CD14-positive monocyte (primary cell): ENCODE results near the gene PDE4B. TPM values are rescaled to one million over a fixed set of nuclear protein-coding genes. Genes with fewer than 3 reads are reported as not detected.

Source experiments
- DNase-seq, 3 donors: peaks; one replicate each; pipeline ENCODE4 v3.0.0-alpha.2; 2011 to 2022
- H2AFZ ChIP-seq: 2 replicates; pipeline ENCODE4 v1.6.0; 2012; ENCODE audit warnings: mild to moderate bottlenecking, low read depth, low read length, inconsistent platforms; ENCODE audit not compliant: insufficient read depth, poor library complexity, severe bottlenecking
- H3K27ac ChIP-seq, 2 donors: 1 replicate in 1 of 2; 2 replicates in 1 of 2; pipeline ENCODE4 v1.5.1; 2012 to 2013; ENCODE audit warnings: low read length in 2 of 2, control low read depth in 1 of 2, inconsistent platforms in 1 of 2, low read depth in 1 of 2, mild to moderate bottlenecking in 1 of 2
- H3K27me3 ChIP-seq, 2 donors: one replicate each; pipeline versions ENCODE4 v1.6.0 to v1.6.1; 2011 to 2013; ENCODE audit warnings: low read length in 2 of 2; ENCODE audit not compliant: control insufficient read depth in 2 of 2, insufficient read depth in 2 of 2
- H3K36me3 ChIP-seq, 2 donors: replicated peaks in 1 of 2; 1 replicate in 1 of 2; 2 replicates in 1 of 2; pipeline versions ENCODE4 v1.5.1 to v1.6.1; 2012 to 2013; ENCODE audit warnings: low read length in 2 of 2, control low read depth in 1 of 2, inconsistent platforms in 1 of 2, mild to moderate bottlenecking in 1 of 2; ENCODE audit not compliant: insufficient read depth in 2 of 2, control insufficient read depth in 1 of 2
- H3K4me1 ChIP-seq, 2 donors: 1 replicate in 1 of 2; 2 replicates in 1 of 2; pipeline versions ENCODE4 v1.5.1 to v1.6.1; 2012 to 2013; ENCODE audit warnings: low read length in 2 of 2, control low read depth in 1 of 2, inconsistent platforms in 1 of 2, mild to moderate bottlenecking in 1 of 2, moderate library complexity in 1 of 2; ENCODE audit not compliant: insufficient read depth in 2 of 2, control insufficient read depth in 1 of 2
- H3K4me2 ChIP-seq: replicated peaks from 2 replicates; pipeline ENCODE3; 2012; ENCODE audit warnings: low read length, moderate library complexity, mild to moderate bottlenecking; ENCODE audit not compliant: poor library complexity, severe bottlenecking; ENCODE audit errors: extremely low read depth
- H3K4me3 ChIP-seq, 3 experiments: fragments of 200-600 bp in 1 of 3; sonication (generic) in 1 of 3; replicated peaks in 1 of 3; 1 replicate in 2 of 3; 2 replicates in 1 of 3; pipeline ENCODE4 v1.5.1; 2011 to 2013; ENCODE audit warnings: low read length in 3 of 3, mild to moderate bottlenecking in 3 of 3, control low read depth in 2 of 3, low read depth in 2 of 3, inconsistent platforms in 1 of 3, moderate library complexity in 1 of 3
- H3K79me2 ChIP-seq: 2 replicates; pipeline ENCODE4 v1.6.0; 2012; ENCODE audit warnings: mild to moderate bottlenecking, control low read depth, inconsistent platforms, low read length, moderate library complexity; ENCODE audit not compliant: insufficient read depth
- H3K9ac ChIP-seq: 2 replicates; pipeline ENCODE4 v1.6.0; 2017; ENCODE audit warnings: low read length, mild to moderate bottlenecking; ENCODE audit not compliant: insufficient read depth, poor library complexity, severe bottlenecking
- H3K9me3 ChIP-seq, 2 donors: replicated peaks in 1 of 2; 1 replicate in 1 of 2; 2 replicates in 1 of 2; pipeline versions ENCODE4 v1.5.1 to v1.6.1; 2012 to 2013; ENCODE audit warnings: low read length in 2 of 2, control low read depth in 1 of 2; ENCODE audit not compliant: control insufficient read depth in 1 of 2, insufficient read depth in 1 of 2
- H4K20me1 ChIP-seq: 2 replicates; pipeline ENCODE4 v1.6.0; 2012; ENCODE audit warnings: mild to moderate bottlenecking, low read length, control low read depth, moderate library complexity; ENCODE audit not compliant: insufficient read depth
- H3K27ac Mint-ChIP-seq, 7 donors: one replicate each; pipeline ENCODE4 v1.8.0; 2020; ENCODE audit warnings: mild to moderate bottlenecking in 7 of 7, mixed read lengths in 7 of 7, moderate library complexity in 6 of 7, inconsistent platforms in 2 of 7
- H3K27me3 Mint-ChIP-seq, 3 donors: one replicate each; pipeline ENCODE4 v1.8.0; 2021 to 2022; ENCODE audit warnings: low read depth in 3 of 3, mild to moderate bottlenecking in 3 of 3, mixed read lengths in 3 of 3, moderate library complexity in 3 of 3, inconsistent platforms in 1 of 3
- H3K36me3 Mint-ChIP-seq, 2 donors: one replicate each; pipeline ENCODE4 v1.8.0; 2020; ENCODE audit warnings: mixed read lengths in 2 of 2, inconsistent platforms in 1 of 2, mild to moderate bottlenecking in 1 of 2
- H3K4me1 Mint-ChIP-seq: one replicate; pipeline ENCODE4 v1.8.0; 2020; ENCODE audit warnings: mild to moderate bottlenecking, mixed read lengths
- H3K4me3 Mint-ChIP-seq, 2 donors: one replicate each; pipeline ENCODE4 v1.8.0; 2020; ENCODE audit warnings: mild to moderate bottlenecking in 2 of 2, mixed read lengths in 2 of 2, moderate library complexity in 1 of 2
- H3K9me3 Mint-ChIP-seq, 7 donors: one replicate each; pipeline ENCODE4 v1.8.0; 2020 to 2022; ENCODE audit warnings: mixed read lengths in 7 of 7, mild to moderate bottlenecking in 6 of 7, moderate library complexity in 6 of 7, inconsistent platforms in 2 of 7
- WGBS: methylation state at CpG from one replicate; pipeline ENCODE4 v1.1.5; 2013; ENCODE audit warnings: missing lambda C conversion rate; ENCODE audit not compliant: insufficient coverage; 5-methylcytosine and 5-hydroxymethylcytosine counted together
- intact Hi-C, 2 donors: fragments of 100-400 bp; cut with micrococcal nuclease; formaldehyde crosslinking; loops; one replicate each; pipeline versions ENCODE4 v1.15.0 to v1.15.1; 2023
- polyA plus RNA-seq, 3 donors: library from polyadenylated mRNA; depleted of rRNA in 1 of 3; unstranded in 2 of 3; stranded (reverse) in 1 of 3; fragments of 300-500 nt in 2 of 3; fragments of >200 nt in 1 of 3; fragmentation: Illumina TruSeq in 2 of 3; gene quantifications; 1 replicate in 2 of 3; 2 replicates in 1 of 3; pipeline ENCODE4 v1.2.3, GENCODE V29; 2012 to 2021
- TF ChIP-seq, protein P1 (sequence below): fragments of 200-600 bp; IDR thresholded peaks from one replicate; pipeline ENCODE4 v1.8.0; 2022; ENCODE audit warnings: antibody characterized with exemption, mild to moderate bottlenecking

The PDE4B gene
- polyA plus RNA-seq, 3 donors: 17.2 to 52.8 (median 25.2) TPM

DNA sequence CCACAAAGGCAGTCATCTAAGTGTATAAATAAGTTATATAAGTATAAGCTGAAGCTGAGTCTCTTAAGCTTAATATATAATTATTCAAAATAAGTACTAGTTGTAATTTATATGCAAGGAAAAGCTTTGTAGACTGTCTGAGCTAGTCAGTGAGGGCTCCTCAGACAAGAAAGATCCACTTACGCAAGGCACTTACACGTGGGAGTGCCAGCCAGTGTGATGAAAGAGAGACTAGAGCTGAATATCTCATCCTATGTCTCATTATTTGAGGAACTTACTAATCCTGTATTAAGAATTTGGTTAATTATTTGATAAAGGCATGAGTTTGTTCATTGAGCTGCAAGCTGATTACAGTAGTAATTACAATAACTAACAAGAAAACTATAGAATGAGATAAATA is 146.9 kb downstream of the PDE4B start:
- Mint-ChIP-seq H3K4me1 (peaks cover 5% of the 10 kb centered on the region), H3K4me3 (no peak overlapping the region), H3K9me3 (peaks cover 0 to 2% (median 0%) of the 10 kb centered on the region in 7 donors), H3K27ac (no peak overlapping the region), H3K36me3 (no peaks in the 10 kb centered on the region), H3K27me3 (peaks cover 0 to 5% (median 2%) of the 10 kb centered on the region in 3 donors)
- H4K20me1 ChIP-seq: no peaks in the 10 kb centered on the region
- H3K27me3 ChIP-seq: no peaks in the 10 kb centered on the region
- intact Hi-C loops: no loop called here
- no CpG with 5 or more reads among the region's 2 CpGs for WGBS
- no peak overlapping the region for H3K4me2 ChIP-seq
- TF ChIP-seq, protein P1, sequence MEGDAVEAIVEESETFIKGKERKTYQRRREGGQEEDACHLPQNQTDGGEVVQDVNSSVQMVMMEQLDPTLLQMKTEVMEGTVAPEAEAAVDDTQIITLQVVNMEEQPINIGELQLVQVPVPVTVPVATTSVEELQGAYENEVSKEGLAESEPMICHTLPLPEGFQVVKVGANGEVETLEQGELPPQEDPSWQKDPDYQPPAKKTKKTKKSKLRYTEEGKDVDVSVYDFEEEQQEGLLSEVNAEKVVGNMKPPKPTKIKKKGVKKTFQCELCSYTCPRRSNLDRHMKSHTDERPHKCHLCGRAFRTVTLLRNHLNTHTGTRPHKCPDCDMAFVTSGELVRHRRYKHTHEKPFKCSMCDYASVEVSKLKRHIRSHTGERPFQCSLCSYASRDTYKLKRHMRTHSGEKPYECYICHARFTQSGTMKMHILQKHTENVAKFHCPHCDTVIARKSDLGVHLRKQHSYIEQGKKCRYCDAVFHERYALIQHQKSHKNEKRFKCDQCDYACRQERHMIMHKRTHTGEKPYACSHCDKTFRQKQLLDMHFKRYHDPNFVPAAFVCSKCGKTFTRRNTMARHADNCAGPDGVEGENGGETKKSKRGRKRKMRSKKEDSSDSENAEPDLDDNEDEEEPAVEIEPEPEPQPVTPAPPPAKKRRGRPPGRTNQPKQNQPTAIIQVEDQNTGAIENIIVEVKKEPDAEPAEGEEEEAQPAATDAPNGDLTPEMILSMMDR: no peak
- H2AFZ ChIP-seq: no peak overlapping the region
- H3K27ac ChIP-seq: no peak overlapping the region
- no peak overlapping the region for H3K9ac ChIP-seq
- H3K9me3 ChIP-seq: no peaks in the 10 kb centered on the region
- H3K4me1 ChIP-seq: peaks cover 0 to 3% of the 10 kb centered on the region in 2 donors
- H3K79me2 ChIP-seq: no peaks in the 10 kb centered on the region
- no peak overlapping the region for H3K4me3 ChIP-seq
- peak; percentile 27 to 45 (median 41) for DNase-seq
- no peaks in the 10 kb centered on the region for H3K36me3 ChIP-seq

GRCh38 chr1:65940126-65940525 is 147.4 kb downstream of the PDE4B start:
- H3K4me3 Mint-ChIP-seq: peak overlapping the region in 1 of 2 donors; percentile 18
- peaks cover 0 to 5% (median 2%) of the 10 kb centered on the region in 3 donors for H3K27me3 Mint-ChIP-seq
- H3K36me3 Mint-ChIP-seq: no peaks in the 10 kb centered on the region
- Histone ChIP-seq H3K4me2 (no peak overlapping the region), H2AFZ (no peak overlapping the region), H3K4me1 (peaks cover 0 to 3% of the 10 kb centered on the region in 2 donors), H4K20me1 (no peaks in the 10 kb centered on the region), H3K9me3 (no peaks in the 10 kb centered on the region), H3K4me3 (no peak overlapping the region), H3K79me2 (no peaks in the 10 kb centered on the region), H3K9ac (no peak overlapping the region), H3K36me3 (no peaks in the 10 kb centered on the region), H3K27me3 (no peaks in the 10 kb centered on the region), H3K27ac (no peak overlapping the region)
- no peak for DNase-seq
- TF ChIP-seq, protein P1: no peak
- 67% methylated on average over 1 of the region's 4 CpGs for WGBS
- peaks cover 0 to 2% (median 0%) of the 10 kb centered on the region in 7 donors for H3K9me3 Mint-ChIP-seq
- intact Hi-C loops: no loop called here
- peaks cover 5% of the 10 kb centered on the region for H3K4me1 Mint-ChIP-seq
- no peak overlapping the region for H3K27ac Mint-ChIP-seq
